ENCODE measurements around the gene SLC15A4.
"Not testable (repeated sequence)": the region's sequence is repeated elsewhere in the genome, so short reads cannot be mapped to it uniquely, and the experiment has no call there.

The SLC15A4 gene

DNA sequence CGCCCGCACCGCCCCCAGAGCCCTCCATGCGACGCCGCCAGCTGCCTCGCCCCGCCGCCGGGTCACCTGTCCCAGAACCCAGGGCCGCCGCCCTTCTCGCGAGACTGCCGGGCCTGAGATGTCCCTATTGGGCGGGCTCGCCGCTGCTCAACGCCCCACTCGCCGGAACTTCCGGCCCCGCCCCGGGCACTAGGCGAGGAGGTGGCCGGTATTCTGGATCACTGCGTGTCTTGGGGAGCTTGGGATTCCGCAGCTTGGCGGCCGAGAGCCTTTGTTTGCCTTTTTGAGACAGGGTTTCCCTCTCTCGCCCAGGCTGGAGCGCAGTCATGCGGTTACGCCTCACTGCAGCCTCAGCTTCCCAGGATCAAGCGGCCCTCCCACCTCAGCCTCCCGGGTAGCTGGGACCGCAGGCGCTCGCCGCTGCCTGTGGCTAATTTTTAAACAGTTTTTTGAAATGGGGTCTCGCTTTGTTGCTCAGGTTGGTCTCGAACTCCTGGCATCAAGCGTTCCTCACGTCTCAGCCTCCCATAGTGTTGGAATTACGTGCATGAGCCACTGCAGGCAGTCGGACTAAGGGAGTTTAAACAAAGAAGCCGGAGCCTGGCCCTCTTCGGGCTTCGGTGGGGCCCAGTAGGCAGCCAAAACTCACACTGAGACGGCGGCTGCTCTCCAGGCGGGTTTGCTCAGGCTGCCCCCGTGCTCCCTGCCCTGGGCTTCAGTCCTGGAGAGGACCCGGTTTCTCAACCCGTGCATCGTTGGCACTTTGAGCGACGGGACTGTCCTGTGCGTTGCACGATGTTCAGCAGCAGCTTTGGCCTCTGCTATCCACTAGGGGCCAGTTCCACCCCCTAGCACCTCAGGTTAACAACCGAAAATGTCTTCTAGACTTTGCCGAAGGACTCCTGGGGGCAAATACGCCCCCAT, at the start of gene SLC15A4:
TSS of gene SLC15A4 (minus strand) at position 43 of the 924 bp plus-strand sequence. CDS start at position 28, 15 bp downstream.
- peak; percentile 62 to 86 for DNase-seq

DNA sequence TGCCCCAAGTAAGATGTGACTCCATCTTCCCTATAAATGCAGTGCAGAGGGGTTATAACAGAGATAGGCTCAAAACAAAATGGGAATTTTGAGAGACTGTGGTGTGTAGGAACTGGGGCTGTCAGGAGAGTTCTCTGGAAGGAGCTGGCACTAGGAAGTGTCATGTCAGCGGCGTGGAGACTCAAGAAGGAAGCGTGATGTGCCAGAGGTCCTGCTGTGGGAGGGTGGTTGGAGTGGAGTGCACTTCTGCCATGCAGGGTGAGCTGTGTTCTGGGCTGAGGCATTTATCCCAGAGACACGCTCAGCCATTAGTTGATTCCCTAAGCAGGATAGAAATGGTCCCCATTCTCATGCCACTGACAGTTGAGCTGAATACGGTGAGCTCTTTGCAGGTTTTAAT, 48.5 kb upstream of the SLC15A4 start:
- no peak for DNase-seq

DNA sequence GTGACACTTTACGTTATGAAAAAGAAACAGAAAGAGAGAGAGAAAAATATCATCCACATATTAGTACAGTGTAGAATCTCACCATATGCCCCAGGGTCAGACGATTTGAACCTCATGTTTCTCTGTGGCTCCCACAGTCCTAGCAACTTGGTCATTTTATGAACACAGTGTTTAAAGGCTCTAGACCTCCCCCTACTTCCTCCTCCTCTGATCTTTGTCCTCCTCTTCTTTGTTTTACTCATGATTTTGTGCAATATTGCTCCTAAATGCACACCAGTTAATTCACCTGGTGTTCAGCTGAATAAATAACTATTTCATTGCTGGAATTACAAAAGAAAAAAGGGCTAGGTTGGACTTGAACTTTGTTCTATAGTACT, 47.7 kb upstream of the SLC15A4 start:
- DNase-seq, result no peak

DNA sequence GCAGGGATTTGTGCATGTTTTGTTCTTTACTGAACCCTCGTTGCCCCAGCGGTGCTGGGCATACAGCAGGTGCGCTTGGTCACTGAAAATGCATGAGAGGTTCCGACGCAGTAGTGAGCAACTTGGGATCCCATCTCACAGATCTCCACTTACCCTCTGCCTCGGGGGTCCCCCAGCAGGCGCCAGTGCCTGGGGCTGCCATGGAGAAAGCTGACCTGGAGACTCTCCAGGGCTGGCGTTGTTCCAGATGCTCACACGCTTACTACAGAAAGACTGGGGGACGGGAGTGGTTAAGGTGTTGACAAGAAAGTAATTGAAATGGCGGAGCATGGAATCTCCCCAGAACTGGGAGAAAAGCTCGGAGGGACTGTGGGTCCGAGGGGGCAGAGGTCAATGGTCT, 43.7 kb upstream of the SLC15A4 start:
- DNase-seq, result no peak

DNA sequence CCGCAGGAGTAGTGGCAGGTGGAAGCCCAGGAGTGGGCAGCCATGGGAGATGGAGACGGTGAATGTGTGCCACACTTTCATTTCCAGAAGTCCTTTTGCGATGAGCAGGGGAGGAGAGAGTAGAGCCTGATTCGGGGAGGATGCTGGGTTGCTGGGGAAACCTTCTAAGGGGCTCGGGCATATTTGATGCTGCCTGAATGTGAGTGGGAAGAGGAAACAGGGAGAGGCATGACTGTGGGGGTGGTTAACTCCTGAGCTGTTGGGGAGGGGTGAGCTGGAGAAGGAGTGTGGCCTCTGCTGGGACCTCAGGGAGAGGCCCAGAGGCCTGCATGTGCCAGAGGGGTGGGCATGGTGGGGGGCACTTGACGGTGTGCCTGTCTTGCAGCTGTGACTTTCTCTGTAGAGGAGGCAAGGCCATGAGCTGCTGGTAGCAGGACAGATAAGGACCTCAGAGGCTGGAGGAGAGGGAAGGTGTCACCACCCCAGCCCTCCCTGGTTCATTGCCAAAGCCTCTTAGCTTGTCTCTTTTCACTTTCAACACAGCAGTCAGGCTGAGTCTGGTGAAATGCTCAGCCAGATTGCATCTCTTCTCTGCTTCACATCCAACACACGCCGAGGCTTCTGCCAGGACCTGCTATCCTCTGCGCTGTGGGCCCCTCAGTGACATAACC, 40.9 kb upstream of the SLC15A4 start:
- no peak for DNase-seq

DNA sequence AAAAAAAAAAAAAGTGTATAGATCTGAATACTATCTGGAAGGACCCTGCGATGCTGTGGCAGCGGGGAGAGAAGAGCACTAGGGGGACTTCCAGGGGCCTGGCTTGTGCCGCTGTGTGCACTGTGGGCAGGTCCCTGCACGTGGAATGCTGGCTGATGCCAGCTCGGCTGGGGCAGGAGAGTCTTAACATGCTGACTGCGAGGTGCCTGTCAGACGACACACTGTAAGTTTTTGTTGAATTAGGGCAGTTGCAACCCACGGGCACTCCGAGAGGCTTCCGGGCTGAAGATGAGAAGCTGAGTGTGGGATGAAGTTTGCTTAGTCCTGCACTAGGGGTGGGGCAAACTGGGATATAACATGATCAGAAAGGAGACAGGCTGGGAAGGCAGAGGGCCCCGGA, 40.2 kb upstream of the SLC15A4 start:
- DNase-seq, result no peak

DNA sequence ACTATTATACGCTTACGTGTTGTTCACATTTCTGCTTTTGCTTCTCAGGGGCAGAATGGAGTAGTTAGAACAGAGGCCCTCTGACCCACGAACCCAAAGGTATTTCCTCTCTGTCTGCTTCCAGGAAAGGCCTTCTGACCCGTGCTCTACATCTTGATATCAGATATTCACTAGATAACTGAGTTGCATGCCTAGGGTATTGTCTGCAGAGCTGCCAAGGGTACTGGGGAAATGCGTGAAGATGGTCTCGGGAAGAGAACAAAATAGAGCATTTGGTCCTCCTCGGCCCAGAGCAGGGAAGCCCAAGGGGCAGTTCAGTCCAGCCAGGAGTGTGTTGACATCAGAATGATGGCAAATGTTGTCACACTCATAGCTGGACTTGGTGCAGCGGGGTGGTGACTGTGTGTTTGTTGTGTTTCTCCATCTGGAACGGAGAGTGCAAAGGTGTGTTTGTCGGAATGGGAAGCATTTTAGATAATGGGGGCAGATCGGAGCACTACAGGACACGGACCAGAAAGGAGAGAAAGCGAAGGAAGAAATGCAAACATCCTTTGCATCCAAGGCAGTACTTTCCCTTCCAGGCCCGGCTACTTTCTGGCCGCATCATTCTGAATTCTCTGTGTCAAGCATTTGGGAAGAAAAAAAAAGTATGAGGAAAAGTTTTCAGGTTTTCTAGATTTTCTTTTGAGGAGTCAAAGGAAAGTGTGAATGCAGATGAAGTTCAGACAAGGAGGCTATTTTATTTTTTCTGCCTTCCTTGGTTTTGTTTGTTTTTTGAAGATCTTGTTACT, 37.7 kb upstream of the SLC15A4 start:
- DNase-seq, result no peak

DNA sequence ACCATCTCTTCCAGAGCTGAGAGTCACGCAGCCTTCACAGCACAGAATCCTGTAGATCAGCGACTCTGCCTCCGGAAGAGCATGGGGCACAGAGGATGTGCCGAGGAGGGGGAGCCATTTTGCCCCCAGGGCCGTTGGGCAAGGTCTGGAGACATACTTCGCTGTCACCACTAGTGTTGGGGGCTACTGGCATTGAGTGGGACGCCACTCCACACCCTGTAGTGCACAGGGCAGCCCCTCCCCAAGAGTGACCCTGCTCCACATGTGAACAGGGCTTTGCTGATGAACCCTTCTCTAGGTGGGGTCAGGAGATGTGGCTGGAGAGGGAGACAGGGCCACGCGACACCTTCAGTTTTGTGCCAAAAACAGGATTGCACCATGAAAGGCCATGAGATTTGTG, 35.6 kb upstream of the SLC15A4 start:
- DNase-seq, result no peak

DNA sequence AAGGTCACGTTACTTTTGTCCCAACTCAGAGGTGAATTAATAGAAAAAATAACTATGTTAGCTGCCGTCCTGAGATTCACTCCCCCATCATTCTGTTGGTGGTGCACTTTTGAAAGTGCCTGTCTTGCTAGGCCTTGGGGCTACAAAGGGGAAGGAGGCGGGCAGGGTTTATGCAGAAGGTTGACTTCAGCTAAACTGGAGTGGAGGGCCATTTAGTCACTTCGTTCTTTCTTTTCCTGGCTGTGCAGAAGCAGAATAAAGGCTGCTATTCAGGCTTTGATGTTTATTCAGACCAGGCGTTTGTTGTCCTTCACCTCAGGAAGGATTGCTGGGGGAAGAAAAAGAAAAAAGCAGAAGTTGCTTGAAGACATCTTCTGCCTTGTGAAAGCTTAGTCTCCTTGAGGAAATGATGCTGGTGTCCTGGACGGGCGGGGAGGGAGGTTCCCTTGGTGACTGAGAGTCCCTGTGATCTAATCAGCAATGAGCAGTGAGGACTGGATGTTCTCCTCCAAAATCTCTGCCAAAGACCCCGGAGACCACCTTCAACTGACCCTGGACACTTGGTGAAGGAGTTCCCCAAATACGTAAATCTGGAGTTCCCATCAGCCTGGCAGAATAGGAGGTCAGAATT, 33.5 kb upstream of the SLC15A4 start:
- DNase-seq, result no peak

DNA sequence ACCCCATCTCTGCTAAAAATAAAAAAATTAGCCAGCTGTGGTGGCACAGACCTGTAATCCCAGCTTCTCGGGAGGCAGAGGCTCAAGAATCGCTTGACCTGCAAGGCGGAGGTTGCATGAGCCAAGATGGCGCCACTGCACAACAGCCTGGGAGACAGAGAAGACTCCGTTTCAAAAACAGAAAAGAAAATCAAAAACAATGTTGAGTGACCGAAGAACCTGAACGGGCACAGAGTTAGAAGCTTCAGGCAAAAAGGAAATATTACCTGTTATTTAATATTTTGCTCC, 33.0 kb upstream of the SLC15A4 start:
- DNase-seq, result no peak

DNA sequence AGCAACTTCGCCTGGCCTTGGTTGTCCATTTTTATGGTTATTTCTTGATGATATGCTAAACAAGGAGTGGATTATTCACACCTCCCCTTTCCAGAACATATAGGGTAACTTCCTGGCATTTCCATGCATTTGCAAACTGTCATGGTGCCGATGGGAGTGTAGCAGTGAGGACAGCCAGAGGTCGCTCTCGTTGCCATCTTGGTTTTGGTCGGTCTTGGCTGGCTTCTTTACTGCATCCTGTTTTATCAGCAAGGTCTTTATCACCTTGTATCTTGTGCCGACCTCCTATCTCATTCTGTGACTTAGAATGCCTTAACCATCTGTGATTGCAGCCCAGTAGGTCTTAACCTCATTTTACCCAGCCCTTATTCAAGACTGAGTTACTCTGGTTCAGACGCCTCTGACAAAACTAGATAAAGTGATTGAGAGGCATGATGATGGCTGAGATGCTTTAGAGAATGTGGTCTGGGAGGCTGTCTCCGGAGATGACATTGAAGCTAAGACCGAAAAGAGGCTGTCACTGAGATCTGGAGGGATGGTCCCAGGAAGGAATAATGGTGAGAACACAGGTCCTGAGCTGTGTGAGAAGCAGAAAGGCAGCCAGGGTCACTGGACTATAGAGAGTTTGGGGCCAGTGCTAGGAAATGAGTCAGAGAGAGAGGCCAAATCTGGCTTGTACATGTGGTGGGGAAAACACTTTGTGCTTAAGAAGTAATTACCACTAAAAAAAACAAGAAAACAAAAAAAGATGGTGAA, 32.5 kb upstream of the SLC15A4 start:
- DNase-seq, result no peak

DNA sequence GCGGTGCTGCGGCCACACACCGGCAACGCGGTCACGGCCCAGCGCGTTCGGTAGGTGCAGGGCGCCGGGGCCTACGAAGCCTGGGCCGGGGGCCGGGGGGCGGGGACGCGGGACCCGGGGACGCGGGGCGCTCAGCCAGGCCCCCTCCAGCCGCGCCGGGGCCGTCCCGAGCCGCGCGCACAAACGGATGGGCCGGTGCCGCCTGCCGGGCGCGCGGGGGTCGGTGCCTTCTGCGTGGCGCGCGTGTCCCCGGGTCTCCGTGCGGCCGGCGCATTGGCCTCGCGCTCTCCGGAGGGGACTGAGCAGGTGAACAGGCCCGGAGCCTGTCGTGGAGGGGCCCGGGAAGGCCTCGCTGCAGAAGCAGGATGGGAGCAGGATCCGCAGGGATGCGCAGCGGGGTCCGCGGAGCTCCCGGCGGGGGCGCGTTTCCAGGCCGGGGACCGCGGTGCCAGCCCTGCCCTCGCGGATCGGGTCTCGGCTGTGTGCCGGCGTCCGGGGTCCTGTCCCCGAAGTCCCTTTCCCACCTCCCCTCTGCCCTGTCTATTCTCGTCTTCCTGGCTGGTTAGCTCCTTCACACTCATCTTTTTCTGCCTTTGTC, 29.9 kb upstream of the SLC15A4 start:
- DNase-seq, result no peak

DNA sequence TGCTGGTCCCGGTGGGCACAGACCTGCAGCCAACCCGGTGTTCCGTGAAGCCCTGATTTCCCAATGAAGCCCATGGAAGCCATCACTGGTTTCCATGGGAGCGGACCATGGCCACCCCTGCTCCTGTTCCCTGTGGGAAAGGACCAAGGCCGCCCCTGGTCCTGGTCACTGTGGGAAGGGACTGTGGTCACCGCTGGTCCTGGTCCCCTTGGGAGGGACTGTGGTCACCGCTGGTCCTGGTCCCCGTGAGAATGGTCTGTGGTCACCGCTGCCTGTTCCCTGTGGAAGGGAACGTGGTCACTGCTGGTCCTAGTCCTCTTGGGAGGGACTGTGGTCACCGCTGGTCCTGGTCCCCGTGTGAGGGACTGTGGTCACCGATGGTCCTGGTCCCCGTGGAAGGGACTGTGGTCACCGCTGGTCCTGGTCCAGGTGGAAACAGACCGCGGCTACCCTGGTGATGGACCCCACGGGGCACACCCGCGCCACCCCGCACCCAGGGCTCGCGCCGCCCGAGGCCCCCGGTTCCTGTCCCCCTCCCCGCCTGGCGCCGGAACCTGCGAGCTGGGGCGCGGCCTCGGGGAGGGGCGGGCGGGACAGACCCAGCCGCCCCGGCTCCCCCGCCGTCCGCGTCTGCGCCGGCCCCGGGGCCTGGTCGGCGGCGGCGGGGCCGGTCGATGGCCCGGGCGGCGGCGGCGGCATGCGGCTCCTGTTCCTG, 29.3 kb upstream of the SLC15A4 start, which contains the start of gene GLT1D1:
TSS of gene GLT1D1 (plus strand) at position 594 of the 715 bp plus-strand sequence. CDS start at position 698, 104 bp downstream.
- DNase-seq, result no peak

DNA sequence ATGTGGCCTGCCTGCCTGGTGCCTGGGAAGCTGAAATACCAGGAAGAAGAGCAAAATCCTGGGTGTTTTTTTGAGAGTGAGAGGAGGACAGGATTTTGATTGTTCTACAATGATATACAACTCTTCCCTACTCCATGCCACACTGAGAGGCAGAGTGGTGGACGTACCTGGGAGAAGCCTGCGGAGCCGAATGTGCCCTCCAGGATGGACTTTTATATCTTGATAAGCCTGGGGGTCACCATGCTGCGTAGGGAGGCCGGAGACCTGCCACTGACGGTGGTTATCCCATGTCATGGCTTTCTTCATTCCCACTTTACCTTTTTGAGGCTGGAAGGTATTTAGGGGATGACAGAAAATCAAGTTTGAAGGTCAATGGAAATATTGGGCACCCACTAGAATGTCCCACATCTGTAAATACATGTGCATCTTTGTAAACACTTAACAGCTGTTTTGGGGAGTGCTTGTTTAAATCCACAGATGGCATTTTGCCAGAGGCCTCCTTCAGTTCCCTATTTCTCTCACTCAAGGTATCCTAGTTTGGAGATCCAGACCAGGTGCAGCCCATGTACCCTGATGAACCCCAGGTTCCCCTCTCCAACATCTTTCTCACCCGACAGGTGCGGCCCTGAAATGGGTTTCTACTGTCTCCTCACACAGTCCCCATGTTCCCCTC, 28.4 kb upstream of the SLC15A4 start:
- no peak for DNase-seq

DNA sequence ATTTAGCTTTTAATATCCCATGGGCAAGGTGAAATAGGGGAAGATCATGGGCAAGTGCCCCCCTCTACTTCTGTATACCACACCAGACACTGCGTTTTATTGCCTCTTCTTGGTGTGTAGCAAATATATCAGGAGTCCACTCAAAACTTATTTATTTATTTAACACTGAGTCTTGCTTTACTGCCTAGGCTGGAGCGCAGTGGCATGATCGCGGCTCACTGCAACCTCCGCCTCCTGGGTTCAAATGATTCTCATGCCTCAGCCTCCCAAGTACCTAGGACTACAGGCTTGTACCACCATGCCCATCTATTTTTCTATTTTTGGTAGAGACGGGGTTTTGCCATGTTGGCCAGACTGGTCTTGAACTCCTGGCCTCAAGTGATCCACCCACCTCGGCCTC, 27.7 kb upstream of the SLC15A4 start:
- DNase-seq, result not testable (repeated sequence)

DNA sequence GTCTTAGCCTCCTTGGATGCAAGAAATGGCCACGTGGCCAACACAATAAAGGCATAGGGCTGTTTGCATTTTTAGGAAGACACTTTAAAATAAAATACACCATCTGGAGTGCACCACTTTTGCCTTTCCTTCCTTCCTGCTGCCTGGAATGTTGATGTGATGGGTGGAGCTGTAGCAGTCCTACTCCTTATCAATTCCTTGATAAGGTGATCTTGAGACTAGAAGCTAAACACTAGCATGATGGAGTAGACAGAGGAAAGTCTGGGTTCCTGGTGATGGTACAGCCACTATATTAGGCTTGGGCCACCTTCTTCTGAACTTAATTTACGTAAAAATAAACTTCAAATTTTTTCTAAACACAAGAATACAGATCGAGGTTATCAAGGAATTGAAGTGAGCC, 26.6 kb upstream of the SLC15A4 start:
- no peak for DNase-seq

DNA sequence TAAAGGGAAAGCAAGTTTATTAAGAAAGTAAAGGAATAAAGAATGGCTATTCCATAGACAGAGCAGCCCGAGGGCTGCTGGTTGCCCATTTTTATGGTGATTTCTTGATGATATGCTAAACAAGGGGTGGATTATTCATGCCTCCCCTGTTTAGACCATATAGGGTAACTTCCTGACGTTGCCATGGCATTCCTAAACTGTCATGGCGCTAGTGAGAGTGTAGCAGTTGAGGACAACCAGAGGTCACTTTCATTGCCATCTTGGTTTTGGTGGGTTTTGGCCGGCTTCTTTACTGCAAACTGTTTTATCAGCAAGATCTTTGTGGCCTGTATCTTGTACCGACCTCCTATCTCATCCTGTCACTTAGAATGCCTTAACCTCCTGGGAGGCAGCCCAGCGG, 26.0 kb upstream of the SLC15A4 start:
- not testable (repeated sequence) for DNase-seq

DNA sequence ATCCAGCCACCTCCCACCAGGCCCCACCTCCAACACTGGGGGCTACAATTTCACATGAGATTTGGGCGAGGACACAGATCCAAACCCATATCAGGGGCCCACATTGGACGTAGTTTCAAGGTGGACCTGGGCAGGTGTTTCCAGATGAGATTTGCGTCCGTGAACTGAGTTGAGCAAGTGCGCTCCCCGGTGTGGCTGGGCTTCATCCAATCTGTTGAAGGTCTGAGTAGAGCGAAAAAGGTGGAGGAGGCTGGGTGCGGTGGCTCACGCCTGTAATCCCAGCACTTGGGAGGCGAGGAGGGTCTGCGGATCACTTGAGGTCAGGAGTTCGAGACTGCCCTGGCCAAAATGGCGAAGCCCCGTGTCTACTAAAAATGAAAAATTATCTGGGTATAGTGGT, 24.6 kb upstream of the SLC15A4 start:
- no peak for DNase-seq

DNA sequence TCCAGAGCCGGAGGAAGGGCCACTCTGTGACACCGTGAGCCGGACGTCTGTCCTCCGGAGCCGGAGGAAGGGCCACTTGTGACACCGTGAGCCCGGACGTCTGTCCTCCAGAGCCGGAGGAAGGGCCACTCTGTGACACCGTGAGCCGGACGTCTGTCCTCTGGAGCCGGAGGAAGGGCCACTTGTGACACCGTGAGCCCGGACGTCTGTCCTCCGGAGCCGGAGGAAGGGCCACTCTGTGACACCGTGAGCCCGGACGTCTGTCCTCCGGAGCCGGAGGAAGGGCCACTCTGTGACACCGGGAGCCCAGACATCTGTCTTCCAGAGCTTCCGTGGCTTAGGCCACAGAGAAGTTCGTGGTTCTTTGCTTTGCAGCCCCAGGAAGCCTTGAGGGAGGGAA, 22.9 kb upstream of the SLC15A4 start:
- DNase-seq, result not testable (repeated sequence)

DNA sequence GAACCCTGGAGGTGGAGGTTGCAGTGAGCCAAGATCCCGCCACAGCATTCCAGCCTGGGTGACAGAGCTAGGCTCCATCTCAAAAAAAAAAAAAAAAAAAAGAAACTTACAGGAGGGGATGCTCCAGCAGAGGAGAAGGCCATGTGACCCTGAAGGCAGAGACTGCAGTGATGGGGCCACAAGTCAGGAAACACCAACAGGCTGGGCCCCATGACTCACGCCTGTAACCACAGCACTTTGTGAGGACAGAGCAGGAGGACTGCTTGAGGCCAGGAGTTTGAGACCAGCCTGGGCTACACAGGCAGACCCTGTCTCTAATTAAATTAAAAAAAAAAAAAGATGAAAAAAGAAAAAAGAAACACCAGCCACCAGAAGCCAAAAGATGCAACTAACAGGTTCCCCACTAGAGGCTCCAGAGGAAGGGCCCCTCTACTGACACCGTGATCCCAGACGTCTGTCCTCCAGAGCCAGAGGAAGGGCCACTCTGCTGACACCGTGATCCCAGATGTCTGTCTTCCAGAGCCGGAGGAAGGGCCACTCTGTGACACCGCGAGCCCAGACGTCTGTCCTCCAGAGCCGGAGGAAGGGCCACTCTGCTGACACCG, 20.4 kb upstream of the SLC15A4 start:
- no peak for DNase-seq
